ENCODE measurements around the gene ZBTB16. TPM values are rescaled to one million over a fixed set of nuclear protein-coding genes. Genes with fewer than 3 reads are reported as not detected.

Gene ZBTB16
- total RNA-seq, 1 donor = 23.3 TPM

DNA sequence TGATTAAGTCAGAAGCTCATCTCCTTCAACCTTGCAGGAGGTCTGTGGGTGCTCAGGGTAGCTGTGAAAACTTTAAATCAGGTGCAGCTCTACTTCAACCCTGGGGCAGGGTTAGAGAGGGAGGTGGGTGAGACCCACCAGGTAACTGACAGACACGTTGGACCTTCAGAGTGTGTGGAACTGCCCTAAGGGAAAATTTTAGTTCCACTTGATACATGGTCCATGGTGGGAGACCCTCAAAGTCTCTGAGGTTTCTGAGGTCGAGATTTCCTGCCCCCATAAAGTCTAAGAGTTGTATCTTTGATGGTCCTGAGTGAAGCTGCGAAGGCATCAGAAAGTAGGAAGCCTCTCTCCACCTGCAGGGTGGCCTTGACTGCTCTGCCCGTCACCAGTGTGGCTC lies 212.8 kb downstream of the ZBTB16 start:
- peaks cover 15% of the 10 kb centered on the region for H3K27me3 ChIP-seq (ENCODE audit: insufficient read depth, low read length)
- H3K4me1 ChIP-seq (ENCODE audit: insufficient read depth, low read length) = no peaks in the 10 kb centered on the region
- no peak overlapping the region for H3K4me3 ChIP-seq (ENCODE audit: low read length)
- no peaks in the 10 kb centered on the region for H3K9me3 ChIP-seq (ENCODE audit: low read depth, low read length)

DNA sequence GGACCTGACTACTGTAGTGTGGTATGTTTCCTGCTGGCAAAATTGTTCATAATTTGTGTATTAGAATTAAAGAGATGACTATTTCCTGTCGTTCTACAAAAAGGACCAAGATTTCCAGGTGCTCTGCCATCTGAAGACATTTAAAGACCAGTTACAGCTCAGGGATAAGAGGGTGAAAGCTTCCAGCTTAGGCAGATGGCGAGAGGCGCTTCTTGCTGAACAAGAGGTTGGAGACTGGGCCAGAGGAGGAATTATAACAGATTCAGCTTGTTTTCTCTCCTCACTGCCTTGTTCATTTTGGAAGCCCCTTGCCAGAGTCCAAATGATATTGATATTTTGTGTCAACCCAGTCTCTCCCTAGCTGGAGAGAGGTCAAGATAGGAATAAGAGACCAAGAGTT lies 213.6 kb downstream of the ZBTB16 start:
- peaks cover 15% of the 10 kb centered on the region for H3K27me3 ChIP-seq (ENCODE audit: insufficient read depth, low read length)
- H3K4me1 ChIP-seq (ENCODE audit: insufficient read depth, low read length) = no peaks in the 10 kb centered on the region
- H3K9me3 ChIP-seq (ENCODE audit: low read depth, low read length) = no peaks in the 10 kb centered on the region
- H3K4me3 ChIP-seq (ENCODE audit: low read length) = no peak overlapping the region

GRCh38 chr11:114273890-114274635 lies 214.6 kb downstream of the ZBTB16 start:
- Histone ChIP-seq H3K4me3 (ENCODE audit: low read length) (no peak overlapping the region), H3K4me1 (ENCODE audit: insufficient read depth, low read length) (no peaks in the 10 kb centered on the region), H3K27me3 (ENCODE audit: insufficient read depth, low read length) (peaks cover 14% of the 10 kb centered on the region), H3K9me3 (ENCODE audit: low read depth, low read length) (no peaks in the 10 kb centered on the region)

DNA sequence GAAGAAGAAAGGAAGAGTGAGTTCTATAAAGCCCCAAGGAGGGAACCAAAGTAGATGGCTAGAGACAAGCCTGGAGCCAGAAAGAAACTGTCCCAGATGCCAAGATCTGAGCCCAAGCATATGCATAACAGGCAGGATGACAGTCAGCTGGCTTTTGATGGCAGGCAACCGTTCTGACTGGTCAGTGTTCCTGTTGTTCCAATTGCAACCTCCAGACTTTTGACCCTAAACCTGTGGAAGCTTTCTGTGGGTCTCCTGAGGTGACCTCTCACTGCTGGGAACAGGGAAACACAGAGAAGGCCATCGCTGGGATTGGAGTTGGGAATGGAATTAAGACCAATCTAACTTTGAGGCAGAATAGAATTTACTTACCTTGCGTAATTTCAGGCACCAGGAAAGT lies 215.1 kb downstream of the ZBTB16 start:
- Histone ChIP-seq H3K9me3 (ENCODE audit: low read depth, low read length) (no peaks in the 10 kb centered on the region), H3K4me1 (ENCODE audit: insufficient read depth, low read length) (no peaks in the 10 kb centered on the region), H3K4me3 (ENCODE audit: low read length) (no peak overlapping the region), H3K27me3 (ENCODE audit: insufficient read depth, low read length) (peaks cover 12% of the 10 kb centered on the region)

GRCh38 chr11:114275280-114275679 lies 215.8 kb downstream of the ZBTB16 start:
- Histone ChIP-seq H3K9me3 (ENCODE audit: low read depth, low read length) (no peaks in the 10 kb centered on the region), H3K27me3 (ENCODE audit: insufficient read depth, low read length) (peaks cover 12% of the 10 kb centered on the region), H3K4me3 (ENCODE audit: low read length) (no peak overlapping the region), H3K4me1 (ENCODE audit: insufficient read depth, low read length) (no peaks in the 10 kb centered on the region)

DNA sequence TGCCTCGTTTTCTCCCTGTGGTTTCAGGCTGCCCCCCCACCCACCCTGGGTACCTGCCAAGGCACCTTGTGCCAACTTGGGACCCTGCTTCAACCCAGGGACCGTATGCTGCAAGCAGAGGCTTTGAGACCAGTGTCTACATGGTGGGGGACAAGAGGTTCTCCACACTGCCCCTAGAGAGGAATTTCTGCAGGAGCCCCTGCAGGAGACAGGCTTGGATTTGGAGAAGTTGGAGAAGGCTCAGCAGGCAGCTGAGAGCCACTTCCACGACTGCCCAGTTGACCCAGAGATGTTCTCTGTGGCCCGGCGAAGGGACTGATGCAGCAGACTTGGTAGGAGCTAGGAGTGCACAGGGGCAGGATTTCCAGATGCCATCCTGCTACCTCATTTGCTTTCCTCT lies 216.6 kb downstream of the ZBTB16 start:
- Histone ChIP-seq H3K4me1 (ENCODE audit: insufficient read depth, low read length) (no peaks in the 10 kb centered on the region), H3K4me3 (ENCODE audit: low read length) (no peak overlapping the region), H3K27me3 (ENCODE audit: insufficient read depth, low read length) (peaks cover 12% of the 10 kb centered on the region), H3K9me3 (ENCODE audit: low read depth, low read length) (no peaks in the 10 kb centered on the region)

DNA sequence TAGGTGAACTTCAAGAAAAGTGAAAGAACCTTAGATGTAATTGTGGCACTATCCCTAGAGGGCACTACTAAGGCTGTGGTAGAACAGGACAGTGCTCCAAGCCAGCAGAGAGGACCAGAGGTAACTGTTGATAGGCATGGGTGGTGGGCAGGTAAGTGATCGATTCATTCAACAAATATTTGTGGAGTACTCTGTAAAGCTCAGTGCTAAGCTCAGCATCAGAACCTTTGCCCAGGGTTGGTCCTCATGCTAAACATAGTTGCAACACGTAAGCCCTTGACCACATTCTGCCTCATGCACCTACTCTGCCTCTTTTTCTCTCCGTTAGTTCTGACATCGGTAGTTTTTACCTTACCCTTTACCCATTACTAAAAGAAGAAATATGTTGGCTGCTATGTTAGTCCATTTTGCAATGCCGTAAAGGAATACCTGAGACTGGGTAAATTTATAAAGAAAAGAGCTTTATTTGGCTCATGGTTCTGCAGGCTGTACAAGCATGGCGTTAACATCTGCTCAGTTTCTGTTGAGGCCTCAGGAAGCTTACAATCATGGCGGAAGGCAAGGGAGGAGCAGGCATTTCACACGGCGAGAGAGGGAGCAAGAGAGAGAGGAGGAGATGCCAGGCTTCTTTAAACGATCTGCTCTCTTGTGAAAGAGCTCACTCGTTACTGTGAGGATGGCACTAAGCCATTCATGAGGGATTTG lies 218.3 kb downstream of the ZBTB16 start:
- Histone ChIP-seq H3K9me3 (ENCODE audit: low read depth, low read length) (no peaks in the 10 kb centered on the region), H3K4me3 (ENCODE audit: low read length) (no peak overlapping the region), H3K27me3 (ENCODE audit: insufficient read depth, low read length) (peaks cover 12% of the 10 kb centered on the region), H3K4me1 (ENCODE audit: insufficient read depth, low read length) (no peaks in the 10 kb centered on the region)

GRCh38 chr11:114278342-114279065 lies 219.0 kb downstream of the ZBTB16 start:
- H3K4me3 ChIP-seq (ENCODE audit: low read length) = no peak overlapping the region
- no peaks in the 10 kb centered on the region for H3K4me1 ChIP-seq (ENCODE audit: insufficient read depth, low read length)
- peaks cover 12% of the 10 kb centered on the region for H3K27me3 ChIP-seq (ENCODE audit: insufficient read depth, low read length)
- H3K9me3 ChIP-seq (ENCODE audit: low read depth, low read length) = no peaks in the 10 kb centered on the region

DNA sequence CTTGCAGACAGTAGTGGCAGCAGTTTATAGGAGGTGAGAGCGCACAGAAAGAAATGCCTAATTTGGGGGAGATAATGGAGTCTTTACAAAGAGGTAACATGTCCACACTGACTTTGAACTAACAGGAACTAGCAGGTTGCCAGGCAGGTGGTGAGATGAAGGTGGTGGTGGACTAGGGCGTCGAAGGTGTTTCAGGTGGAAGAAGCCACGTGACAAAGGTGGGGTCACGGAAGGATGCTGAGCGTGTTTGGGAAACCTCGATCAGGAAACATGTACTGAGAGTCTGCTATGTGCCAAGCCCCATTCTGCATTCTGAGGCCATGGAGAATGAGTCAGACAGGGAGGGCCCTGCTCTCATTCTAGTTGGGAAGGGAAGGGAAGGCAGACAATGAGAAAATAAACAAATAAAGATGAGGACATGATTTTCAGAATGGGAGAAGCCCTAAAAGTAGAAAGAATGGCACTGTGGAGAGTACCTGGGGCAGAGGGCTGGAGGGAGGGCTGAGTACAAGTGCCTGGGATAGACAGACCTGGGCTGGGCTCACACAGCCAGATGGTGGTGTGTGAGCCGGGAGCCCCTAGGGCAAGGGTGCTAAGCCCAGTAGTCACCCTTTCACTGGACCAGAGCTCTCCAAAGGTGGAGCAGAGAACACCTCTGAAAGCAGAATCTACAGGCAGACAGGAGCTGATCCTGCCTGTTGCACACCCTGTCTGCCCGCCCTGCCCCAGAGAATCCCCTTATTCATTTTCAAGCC lies 220.5 kb downstream of the ZBTB16 start:
- no peaks in the 10 kb centered on the region for H3K9me3 ChIP-seq (ENCODE audit: low read depth, low read length)
- peaks cover 6% of the 10 kb centered on the region for H3K27me3 ChIP-seq (ENCODE audit: insufficient read depth, low read length)
- H3K4me1 ChIP-seq (ENCODE audit: insufficient read depth, low read length) = no peaks in the 10 kb centered on the region
- H3K4me3 ChIP-seq (ENCODE audit: low read length) = no peak overlapping the region

DNA sequence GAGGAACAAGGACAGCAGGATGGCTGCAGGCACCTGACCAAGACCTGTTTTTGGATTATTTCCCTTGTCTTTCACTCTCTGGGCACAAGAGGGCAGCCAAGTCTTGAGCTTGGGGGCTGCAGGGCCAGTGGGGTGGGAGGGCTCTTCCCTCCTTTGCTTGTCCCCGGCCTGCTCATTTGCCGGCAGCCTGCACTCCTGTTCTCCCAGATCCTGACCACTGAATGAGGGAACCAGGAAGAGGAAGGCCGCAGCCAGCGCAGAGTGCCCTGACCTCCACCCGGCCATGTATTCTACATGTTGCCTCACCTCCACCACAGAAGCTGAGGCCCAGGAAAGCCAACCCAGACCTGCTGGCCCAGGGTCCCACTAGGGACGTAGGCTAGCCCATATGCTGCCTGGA lies 221.2 kb downstream of the ZBTB16 start:
- no peaks in the 10 kb centered on the region for H3K4me1 ChIP-seq (ENCODE audit: insufficient read depth, low read length)
- no peaks in the 10 kb centered on the region for H3K27me3 ChIP-seq (ENCODE audit: insufficient read depth, low read length)
- no peaks in the 10 kb centered on the region for H3K9me3 ChIP-seq (ENCODE audit: low read depth, low read length)
- H3K4me3 ChIP-seq (ENCODE audit: low read length) = no peak overlapping the region

- no peaks in the 10 kb centered on the region for H3K9me3 ChIP-seq (ENCODE audit: low read depth, low read length)
- no peaks in the 10 kb centered on the region for H3K27me3 ChIP-seq (ENCODE audit: insufficient read depth, low read length)
- H3K4me1 ChIP-seq (ENCODE audit: insufficient read depth, low read length) = no peaks in the 10 kb centered on the region
Measured at GRCh38 chr11:114281388-114281956, 222.0 kb downstream of the ZBTB16 start.

DNA sequence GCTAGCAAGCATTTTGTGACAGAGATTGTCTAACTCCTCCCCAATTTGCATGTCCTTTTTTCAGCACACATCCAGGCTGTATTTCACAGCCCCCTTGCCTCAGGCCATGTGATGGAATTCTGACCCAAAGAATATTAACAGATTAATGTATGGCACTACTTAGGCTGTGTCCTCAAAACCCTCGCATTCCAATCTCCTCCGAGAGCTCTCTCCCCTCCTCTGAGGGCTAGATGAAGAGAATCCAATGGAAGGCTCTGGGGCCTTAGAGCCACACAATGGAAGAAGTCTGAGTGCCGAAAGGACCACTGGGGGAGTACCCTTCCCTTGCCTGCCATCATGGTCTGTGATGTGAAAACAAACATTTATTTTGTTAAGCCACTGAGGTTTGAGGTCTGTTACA lies 223.0 kb downstream of the ZBTB16 start:
- Histone ChIP-seq H3K9me3 (ENCODE audit: low read depth, low read length) (no peaks in the 10 kb centered on the region), H3K4me3 (ENCODE audit: low read length) (no peak overlapping the region), H3K4me1 (ENCODE audit: insufficient read depth, low read length) (no peaks in the 10 kb centered on the region), H3K27me3 (ENCODE audit: insufficient read depth, low read length) (no peaks in the 10 kb centered on the region)

More at GRCh38 chr11:114281388-114281956, 222.0 kb downstream of the ZBTB16 start:
- H3K4me3 ChIP-seq (ENCODE audit: low read length) = no peak overlapping the region

- Histone ChIP-seq H3K9me3 (ENCODE audit: low read depth, low read length) (no peaks in the 10 kb centered on the region), H3K4me3 (ENCODE audit: low read length) (no peak overlapping the region), H3K27me3 (ENCODE audit: insufficient read depth, low read length) (no peaks in the 10 kb centered on the region), H3K4me1 (ENCODE audit: insufficient read depth, low read length) (no peaks in the 10 kb centered on the region)
Measured at GRCh38 chr11:114283422-114283821, 223.9 kb downstream of the ZBTB16 start.

DNA sequence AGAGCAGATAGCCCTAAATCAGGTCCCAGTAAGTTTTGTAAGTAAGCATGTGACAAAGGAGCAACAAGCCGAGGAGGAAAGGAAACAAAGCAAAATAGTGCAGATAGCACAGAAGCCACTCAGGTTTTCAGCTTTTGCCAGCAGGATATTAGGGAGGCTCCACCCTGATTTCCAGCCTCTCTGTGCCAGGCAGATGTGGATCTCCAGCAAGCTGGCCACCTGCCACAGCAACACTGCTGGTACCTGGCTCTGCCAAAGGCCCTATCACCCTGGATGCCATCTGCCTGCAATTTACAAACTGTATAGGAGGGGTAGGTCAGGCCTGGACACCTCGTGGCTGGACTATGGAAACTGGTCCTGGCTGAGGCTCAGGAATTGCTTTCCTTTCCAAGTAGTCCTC lies 224.5 kb downstream of the ZBTB16 start:
- H3K4me1 ChIP-seq (ENCODE audit: insufficient read depth, low read length) = no peaks in the 10 kb centered on the region
- no peaks in the 10 kb centered on the region for H3K27me3 ChIP-seq (ENCODE audit: insufficient read depth, low read length)
- no peaks in the 10 kb centered on the region for H3K9me3 ChIP-seq (ENCODE audit: low read depth, low read length)
- H3K4me3 ChIP-seq (ENCODE audit: low read length) = no peak overlapping the region
